Activated CD4-positive, alpha-beta T cell treated with anti-CD3 and anti-CD28 coated beads, Interleukin-10, Interleukin-2, amounts not matched to agents 100 ng/mL and 50 ng/mL, durations not matched to agents 16 hours and 8 hours (primary cell): ENCODE data around the gene ESYT1.

Experiments used
- DNase-seq: peaks from one replicate; pipeline ENCODE4 v3.0.0-alpha.2; 2020

Gene ESYT1

DNA sequence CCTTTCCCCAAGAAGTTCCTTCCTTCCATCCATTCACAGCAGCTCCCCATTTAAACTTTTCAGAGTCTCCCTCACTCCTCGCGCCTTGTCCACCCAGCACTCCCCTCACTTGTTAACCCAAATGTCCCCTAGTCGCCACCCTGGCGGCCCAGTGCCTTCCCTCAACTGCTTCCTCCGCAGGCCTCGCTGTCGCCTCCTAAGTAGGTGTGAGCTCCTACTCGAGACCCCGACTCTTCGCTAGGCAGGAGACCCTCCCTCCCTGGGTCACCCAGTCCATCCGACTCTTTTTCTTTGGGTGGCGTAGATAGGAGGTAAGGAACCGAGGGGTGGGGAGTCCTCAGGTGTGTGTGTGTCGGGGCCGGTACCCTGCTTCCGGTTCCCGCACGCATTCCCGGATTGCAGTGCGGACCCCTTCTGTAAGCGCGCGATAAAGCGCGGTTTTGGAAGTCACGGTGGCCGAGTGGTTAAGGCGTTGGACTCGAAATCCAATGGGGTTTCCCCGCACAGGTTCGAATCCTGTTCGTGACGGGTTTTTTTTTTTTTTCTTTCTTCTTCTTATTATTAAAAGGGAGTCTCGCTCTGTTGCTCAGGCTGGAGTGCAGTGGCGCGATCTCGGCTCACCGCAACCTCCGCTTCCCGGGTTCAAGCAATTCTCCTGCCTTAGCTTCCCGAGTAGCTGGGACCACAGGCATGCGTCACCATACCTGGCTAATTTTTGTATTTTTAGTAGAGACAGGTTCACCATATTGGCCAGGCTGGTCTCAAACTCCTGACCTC, 62.0 kb downstream of the ESYT1 start:
- peak; percentile 93 for DNase-seq

- DNase-seq: no peak
Observed at GRCh38 chr12:56190695-56191155, 62.7 kb downstream of the ESYT1 start.

GRCh38 chr12:56192582-56192981, 64.5 kb downstream of the ESYT1 start:
- no peak for DNase-seq

DNA sequence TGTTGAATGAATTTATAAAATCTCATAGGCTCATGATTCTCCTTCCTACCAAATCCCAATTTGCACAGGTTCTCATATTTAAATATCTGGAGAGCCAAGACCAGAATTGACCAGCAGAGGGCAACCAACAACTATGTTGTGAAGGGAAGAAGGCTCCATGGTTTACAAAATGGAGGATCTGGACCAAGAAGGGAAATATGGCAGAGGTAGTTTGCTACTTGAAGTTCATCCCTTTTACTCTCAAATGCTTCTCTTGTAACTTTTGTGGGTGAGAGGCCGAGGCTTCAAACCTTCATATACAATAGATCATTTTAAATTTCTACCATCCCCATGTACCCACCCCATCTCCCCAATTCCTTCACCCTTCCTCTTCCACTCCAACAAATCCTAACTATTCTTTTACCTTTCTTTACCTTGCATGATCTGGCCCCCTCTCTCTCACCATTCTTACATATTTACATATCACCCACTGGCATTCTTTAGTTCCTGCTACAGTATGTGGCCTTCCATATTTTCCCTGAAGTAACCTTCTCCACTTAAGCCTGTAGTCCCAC, 65.0 kb downstream of the ESYT1 start:
- DNase-seq: peak; percentile 87
